Measurements from ENCODE around the gene GMNN.

GMNN gene

DNA sequence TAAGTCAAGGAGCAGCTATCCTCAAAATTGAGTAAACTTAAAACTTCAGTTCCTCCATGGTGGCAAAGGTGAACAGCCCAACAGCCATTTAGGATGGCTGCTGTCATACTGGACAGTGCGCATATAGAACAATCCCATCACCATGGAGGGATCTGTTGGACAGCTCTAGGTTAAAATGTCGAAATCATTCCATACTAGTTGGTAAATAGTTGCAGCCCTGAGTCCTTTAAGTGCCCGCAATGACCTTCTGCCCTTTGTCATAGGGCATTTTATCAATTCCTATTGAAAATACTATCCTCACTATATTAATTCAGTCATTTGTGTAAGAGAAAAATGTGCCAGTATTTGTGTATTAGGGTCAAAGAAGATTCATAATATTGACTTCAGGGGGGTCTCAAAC, 32.8 kb downstream of the GMNN start:
- no peak for DNase-seq (ENCODE audit: low read depth in 2 of 2)

DNA sequence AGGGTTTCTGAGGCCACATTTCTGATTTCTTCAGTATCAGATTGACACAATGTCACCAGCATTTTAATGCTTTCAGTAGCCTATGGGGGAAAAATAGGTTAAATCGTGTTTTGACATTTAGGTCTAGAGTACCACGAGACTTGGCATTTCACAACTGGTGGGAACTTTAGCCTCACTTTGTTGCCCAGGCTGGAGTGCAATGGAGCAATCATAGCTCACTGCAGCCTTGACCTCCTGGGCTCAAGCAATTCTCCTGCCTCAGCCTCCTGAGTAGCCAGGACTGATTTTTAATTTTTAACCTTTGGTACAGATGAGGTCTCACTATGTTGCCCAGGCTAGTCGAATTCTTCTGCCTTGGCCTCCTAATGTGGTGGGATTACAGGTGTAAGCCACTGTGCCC, 35.0 kb downstream of the GMNN start:
- no peak for DNase-seq (ENCODE audit: low read depth in 2 of 2)

DNA sequence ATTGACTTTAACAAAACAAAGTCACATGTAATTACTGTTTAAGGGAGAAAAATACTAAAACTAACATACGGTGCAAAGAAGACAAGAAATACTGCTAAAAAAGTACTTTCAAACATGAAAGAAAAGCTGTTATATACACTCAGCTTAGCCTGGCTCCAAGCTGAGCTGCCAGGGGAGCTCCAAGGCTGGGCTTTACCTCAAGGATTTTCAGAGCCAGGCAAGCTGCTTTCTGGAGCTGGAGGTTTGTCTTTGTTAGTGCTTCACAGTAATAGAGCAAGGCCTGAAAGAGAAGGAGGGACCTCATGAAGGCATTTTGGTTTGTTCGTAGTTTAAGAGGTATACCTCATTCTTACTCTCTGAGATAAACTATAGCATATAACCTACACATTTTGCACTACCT, 43.6 kb downstream of the GMNN start:
- DNase-seq (ENCODE audit: low read depth in 2 of 2): no peak

DNA sequence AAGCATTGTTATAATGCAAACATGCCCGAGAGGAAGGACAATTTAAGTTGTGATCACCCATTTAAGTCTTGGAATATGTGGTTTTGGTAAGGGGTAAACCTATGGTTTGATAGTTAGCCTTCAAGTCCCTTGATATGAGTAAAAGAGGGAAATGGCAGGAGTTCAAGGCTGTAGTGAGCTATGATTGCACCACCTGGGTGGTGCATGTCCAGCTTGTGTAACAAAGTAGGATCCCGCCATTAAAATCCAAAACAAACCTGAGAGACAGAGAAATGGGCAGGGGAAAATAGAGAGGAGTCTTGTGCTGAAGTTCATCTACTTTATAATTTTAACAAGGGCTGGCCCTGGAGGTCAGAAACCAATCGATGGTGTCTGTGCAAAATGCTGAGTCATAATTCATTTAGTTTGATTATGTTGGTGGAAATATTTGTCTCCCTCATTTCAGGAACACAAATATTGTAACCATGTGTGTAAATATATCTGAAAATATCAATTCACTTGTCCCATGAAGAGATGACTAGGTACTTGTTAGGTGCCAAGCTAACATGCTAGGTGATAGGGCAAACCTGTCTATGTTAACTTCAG, 47.2 kb downstream of the GMNN start:
- no peak for DNase-seq (ENCODE audit: low read depth in 2 of 2)

DNA sequence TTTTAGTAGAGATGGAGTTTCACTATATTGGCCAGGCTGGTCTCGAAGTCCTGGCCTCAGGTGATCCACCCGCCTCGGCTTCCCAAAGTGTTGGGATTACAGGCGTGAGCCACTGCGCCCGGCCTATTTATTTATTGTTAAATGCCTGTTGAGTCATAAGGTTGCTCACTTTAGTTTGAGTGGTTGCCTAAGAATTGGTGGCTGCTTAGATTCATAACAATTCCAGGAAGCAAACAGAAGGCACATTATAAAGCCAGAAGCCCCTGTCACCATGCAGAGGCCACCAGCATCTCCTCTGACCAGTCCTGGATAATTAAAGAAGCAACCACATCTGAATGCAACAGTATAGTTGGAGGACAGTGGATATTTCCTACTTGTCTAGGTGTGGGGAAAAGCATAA, 48.0 kb downstream of the GMNN start:
- DNase-seq (ENCODE audit: low read depth in 2 of 2): no peak

DNA sequence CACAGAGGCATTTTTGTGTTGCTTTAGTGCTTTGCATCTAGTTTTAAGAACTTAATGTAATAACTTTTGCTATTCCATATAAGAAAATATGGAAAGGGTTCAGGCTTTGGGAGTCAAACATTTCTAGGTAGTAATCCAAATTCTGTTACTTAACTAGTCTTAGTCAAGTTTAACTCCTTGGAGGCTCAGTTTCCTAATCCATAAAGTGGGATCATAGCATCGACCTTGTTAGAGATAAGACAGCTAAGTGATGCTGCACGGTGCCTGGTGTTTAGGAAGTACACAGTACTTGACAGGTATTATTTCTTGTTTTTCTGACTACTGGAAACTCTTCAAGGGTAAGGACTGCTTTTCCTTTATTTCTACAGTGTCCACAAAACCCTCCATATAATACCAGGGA, 48.4 kb downstream of the GMNN start:
- DNase-seq (ENCODE audit: low read depth in 2 of 2): no peak

DNA sequence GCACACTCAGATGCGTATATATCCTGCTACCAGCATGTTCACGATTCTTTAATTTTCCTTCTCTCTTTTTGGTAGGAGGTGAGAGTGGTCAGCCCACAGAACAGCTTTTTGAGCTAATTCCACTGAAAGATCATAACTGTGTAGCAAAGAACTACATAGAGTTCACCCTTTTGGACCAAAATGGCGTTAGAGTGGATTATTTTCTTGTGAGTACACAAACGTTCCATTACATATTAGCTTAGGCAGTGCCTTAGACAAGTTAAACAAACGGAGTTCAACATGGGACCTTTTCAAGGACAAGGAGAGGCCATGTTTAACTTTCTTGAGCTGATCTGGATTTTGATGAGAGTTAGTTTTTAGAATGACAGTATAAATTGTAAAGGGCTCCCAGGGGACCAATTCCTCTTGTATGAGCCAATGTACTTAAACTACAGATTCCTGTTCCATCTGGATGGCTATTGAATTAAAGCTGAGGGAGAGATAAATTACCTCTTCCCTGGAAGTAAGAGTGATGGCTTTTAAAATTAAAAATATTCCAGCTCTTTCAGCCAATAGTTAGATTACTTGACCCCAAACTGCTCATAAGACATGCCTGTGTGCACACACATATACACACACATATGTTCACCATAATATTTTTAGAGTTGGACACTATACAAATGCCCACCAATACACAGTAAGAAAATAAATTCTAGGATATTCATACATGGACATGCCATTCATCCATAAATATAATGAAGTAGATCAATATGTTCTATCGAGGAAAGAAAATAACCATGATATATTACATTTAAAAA, 49.6 kb downstream of the GMNN start:
- DNase-seq (ENCODE audit: low read depth in 2 of 2): no peak

DNA sequence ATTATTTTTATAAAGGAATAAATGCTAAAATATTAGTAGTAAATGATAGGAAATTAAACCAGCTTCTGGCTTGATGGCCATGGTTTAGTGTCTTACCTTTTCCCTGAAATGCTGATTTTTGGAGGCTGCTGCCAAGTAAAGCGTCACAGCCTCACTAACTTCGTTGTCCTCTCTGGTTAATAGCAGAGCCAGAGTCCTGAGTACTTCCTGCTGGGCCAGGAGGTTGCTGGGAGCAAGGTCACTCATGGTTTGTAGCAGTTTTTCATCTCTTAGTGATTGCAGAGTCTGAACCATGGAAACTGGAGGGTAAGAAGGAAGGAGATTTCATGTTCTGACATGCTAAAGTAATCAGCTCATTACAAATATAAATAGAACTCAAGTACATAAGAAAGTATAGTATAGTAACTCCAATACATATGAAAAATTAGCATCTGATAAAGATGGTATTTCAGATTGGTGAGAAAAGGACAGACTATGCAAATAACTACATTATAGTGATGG, 50.4 kb downstream of the GMNN start:
- no peak for DNase-seq (ENCODE audit: low read depth in 2 of 2)

DNA sequence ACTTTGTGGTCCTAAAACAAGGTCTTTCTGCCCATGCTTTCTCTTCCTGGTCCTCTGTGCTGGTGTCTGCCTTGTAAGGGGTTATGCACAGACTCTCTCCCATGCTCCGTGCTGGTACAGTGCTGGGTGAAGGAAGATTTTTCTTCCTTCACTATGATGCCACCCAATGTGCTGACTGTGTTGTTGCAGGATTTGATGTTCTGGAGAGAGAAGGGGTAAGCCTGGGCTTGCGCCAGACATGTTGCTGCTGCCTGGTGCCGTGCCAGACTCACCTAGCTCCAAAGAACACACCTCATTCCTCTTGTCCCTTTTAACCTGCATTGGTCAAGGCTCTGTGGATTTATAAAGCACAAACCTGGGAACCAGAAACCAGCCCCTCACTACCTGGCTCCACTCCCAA, 52.4 kb downstream of the GMNN start:
- DNase-seq (ENCODE audit: low read depth in 2 of 2): no peak

DNA sequence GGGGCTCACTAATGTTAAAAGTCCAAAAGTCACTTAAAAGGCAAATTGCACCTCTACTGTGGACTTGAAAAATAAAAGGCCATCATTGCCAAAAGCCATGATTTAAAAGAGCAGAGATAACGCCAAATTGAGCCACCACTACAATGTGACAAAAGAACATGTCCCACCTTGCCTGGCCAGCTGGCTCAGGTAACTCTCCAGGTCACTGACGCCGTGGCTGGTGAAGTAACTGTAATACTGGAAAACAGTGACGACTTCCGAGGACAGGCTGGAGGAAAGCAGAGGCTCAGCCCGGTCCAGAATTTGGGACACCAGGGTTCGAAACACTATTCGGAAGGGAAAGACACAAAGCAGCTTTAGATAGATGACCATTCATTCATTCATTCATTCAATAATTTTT, 53.2 kb downstream of the GMNN start:
- no peak for DNase-seq (ENCODE audit: low read depth in 2 of 2)

DNA sequence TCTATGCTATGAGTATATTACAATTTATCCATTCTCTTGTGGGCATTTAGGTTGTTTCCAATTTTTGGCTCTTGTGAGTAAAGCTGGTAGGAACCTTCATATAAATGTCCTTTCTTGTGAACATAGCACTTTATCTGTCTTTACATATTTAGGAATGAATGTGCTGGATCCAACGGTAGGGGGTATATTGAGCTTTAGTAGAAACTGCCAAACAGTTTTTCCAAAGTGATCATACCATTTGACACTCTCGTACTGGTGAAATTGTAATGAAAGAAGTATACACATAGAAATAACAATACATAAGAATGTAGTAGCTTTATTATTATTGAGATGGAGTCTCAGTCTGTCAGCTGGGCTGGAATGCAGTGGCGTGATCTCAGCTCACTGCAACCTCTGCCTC, 54.9 kb downstream of the GMNN start:
- DNase-seq (ENCODE audit: low read depth in 2 of 2): no peak

DNA sequence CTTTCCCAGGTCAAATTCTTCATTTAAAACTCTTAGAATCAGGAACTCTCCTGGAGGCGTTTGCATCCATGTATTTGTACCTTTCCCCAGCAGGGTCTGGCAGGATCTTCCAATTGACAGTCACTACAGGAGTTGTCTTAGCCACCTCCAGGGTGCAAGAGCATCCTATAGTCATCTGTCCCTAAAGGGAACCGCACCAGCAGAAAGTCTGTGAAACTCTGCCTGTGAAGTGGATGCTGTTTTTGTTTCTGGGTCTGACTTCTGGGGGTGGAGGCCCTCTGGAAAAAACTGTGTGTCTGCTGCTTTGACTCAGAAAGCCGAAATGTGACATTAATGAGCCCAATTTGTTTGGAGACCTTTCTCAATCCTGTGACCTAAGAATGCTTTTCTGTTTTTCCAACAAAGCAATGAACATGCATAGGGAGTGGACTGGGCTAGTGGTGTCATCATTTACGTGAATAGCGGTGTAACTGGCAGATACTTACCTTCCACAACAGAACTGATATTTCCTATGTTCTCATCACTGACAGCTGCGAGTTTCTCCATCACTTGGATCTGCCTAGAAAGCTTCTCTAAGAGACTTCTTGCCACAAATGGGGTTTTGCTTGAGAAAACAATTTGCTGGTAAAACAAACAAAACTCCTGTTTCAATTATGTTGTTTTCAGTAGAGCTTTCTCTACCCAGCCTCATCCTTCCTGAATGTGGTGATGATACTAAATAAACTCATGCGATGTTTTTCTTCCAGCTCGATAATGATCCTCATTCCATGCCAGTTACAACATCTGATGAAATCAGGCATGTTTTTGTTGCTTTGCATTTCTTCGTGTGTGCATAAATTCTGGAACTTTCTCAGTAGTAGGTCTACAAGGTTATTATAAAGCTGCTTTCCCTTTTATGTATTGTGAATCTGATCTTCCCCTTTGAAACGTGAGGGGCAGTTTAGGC, 57.3 kb downstream of the GMNN start:
- DNase-seq (ENCODE audit: low read depth in 2 of 2): no peak

DNA sequence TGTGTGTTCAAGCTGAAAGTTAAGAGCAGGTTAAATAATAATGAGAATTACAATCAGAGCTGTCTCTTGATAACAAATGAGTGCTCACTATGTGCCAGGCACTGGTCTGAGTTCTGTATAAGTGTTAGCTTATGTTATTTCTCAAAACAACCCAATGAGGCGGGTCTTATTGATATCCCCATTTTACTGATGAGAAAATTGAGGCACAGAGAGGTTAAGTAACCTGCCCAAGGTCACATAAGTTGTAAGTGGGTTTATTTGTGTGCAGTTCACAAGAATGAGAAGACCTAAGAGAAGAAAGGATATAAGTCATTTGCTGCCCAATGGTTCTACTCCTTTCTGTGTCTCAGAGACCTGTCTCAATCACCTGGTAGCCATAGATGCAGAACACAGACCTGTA, 58.1 kb downstream of the GMNN start:
- DNase-seq (ENCODE audit: low read depth in 2 of 2): no peak

DNA sequence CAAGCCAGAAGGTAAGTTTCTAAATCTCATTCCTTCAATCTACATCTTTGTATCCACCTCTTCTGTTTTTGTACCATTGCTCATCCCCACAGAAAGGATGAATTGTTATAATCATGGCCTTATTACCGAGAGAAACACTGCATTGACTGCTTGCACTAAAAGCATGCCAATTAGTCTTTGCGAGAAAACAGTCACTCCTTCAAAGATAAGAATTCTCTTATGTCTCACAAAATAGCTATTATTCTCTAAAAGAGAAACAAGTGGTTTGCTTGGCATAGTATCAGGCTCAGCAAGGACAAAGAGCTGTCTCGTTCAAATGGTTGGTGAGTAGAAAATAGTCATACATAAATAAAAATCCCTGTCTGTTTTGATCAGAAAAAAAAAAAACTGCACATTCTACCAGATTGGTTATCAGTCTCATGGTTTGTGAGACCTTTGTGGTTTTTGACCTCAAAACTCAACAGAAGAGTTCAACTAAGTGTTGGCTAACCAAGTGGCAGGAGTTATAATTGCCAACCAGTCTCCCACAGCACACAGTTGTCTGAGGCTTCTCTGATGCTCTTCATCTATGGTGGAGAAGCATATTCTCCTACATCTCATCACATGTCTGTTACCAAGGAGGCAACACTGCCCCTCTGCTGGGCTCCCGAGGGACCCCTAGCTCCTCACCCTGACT, 59.1 kb downstream of the GMNN start:
- no peak for DNase-seq (ENCODE audit: low read depth in 2 of 2)
